Astrocyte (in vitro differentiated cells and primary cell): ENCODE results near the gene SLC16A13. TPM values are rescaled to one million over a fixed set of nuclear protein-coding genes. Genes with fewer than 3 reads are reported as not detected.

Experiments
- DNase-seq: peaks from one replicate; pipeline ENCODE4 v3.0.0-alpha.2; 2010; ENCODE audit warnings: low read depth
- FAIRE-seq: peaks from 2 replicates; lab custom pipeline; 2011; peaks lifted over from hg19 to GRCh38; lab: Jason Lieb, UNC
- H2AFZ ChIP-seq: 2 replicates; pipeline ENCODE4 v1.6.0; 2012; ENCODE audit warnings: low read depth, low read length, inconsistent platforms
- H3K27ac ChIP-seq: 2 replicates; pipeline ENCODE4 v1.5.1; 2011; ENCODE audit warnings: low read depth, low read length, inconsistent platforms
- H3K27me3 ChIP-seq: 2 replicates; pipeline ENCODE4 v1.6.0; 2011; ENCODE audit warnings: low read length, inconsistent platforms; ENCODE audit not compliant: insufficient read depth
- H3K36me3 ChIP-seq: 2 replicates; pipeline ENCODE4 v1.5.1; 2011; ENCODE audit warnings: low read length, inconsistent platforms; ENCODE audit not compliant: insufficient read depth
- H3K4me1 ChIP-seq: 2 replicates; pipeline ENCODE4 v1.5.1; 2011; ENCODE audit warnings: low read length, inconsistent platforms; ENCODE audit not compliant: insufficient read depth
- H3K4me2 ChIP-seq: 2 replicates; pipeline ENCODE4 v1.6.0; 2012; ENCODE audit warnings: low read length, inconsistent platforms
- H3K4me3 ChIP-seq: 2 replicates; pipeline ENCODE4 v1.5.1; 2011; ENCODE audit warnings: low read depth, mild to moderate bottlenecking, low read length, inconsistent platforms; ENCODE audit not compliant: insufficient read depth
- H3K79me2 ChIP-seq: 2 replicates; pipeline ENCODE4 v1.6.0; 2012; ENCODE audit warnings: mild to moderate bottlenecking, low read length, inconsistent platforms; ENCODE audit not compliant: insufficient read depth
- H3K9ac ChIP-seq: 2 replicates; pipeline ENCODE4 v1.6.0; 2012; ENCODE audit warnings: mild to moderate bottlenecking, low read length, inconsistent platforms
- H3K9me3 ChIP-seq: 2 replicates; pipeline ENCODE4 v1.5.1; 2012; ENCODE audit warnings: low read depth, mild to moderate bottlenecking, low read length, inconsistent platforms; ENCODE audit not compliant: insufficient read depth
- H4K20me1 ChIP-seq: 2 replicates; pipeline ENCODE4 v1.6.0; 2012; ENCODE audit warnings: low read length, inconsistent platforms; ENCODE audit not compliant: insufficient read depth
- H3K27ac Mint-ChIP-seq: one replicate; pipeline ENCODE4 v1.8.0; 2021; ENCODE audit warnings: mild to moderate bottlenecking, mixed read lengths; ENCODE audit not compliant: unreplicated experiment
- H3K27me3 Mint-ChIP-seq: one replicate; pipeline ENCODE4 v1.8.0; 2021; ENCODE audit warnings: low read depth, mixed read lengths; ENCODE audit not compliant: unreplicated experiment
- H3K36me3 Mint-ChIP-seq: one replicate; pipeline ENCODE4 v1.8.0; 2021; ENCODE audit warnings: low read depth, mixed read lengths; ENCODE audit not compliant: unreplicated experiment
- H3K4me1 Mint-ChIP-seq: one replicate; pipeline ENCODE4 v1.8.0; 2021; ENCODE audit warnings: low read depth, mixed read lengths; ENCODE audit not compliant: unreplicated experiment
- H3K4me3 Mint-ChIP-seq: one replicate; pipeline ENCODE4 v1.8.0; 2021; ENCODE audit warnings: mild to moderate bottlenecking, moderate library complexity, mixed read lengths; ENCODE audit not compliant: unreplicated experiment
- H3K9me3 Mint-ChIP-seq: one replicate; pipeline ENCODE4 v1.8.0; 2021; ENCODE audit warnings: mild to moderate bottlenecking, mixed read lengths; ENCODE audit not compliant: unreplicated experiment
- CTCF ChIP-seq: IDR thresholded peaks from 2 replicates; pipeline ENCODE4 v1.5.1; 2011; ENCODE audit warnings: low read depth, mild to moderate bottlenecking, inconsistent platforms, low read length, moderate library complexity; ENCODE audit not compliant: insufficient read depth
- EZH2 ChIP-seq: IDR thresholded peaks from 2 replicates; pipeline ENCODE4 v1.6.1; 2012; ENCODE audit warnings: mild to moderate bottlenecking, low read length, inconsistent platforms; ENCODE audit not compliant: insufficient read depth
- total RNA-seq: library from RNA; stranded (reverse); gene quantifications from 2 replicates; pipeline ENCODE4 v1.2.1, GENCODE V29; 2021

SLC16A13 gene
- total RNA-seq, 1 donor from 2014 or later, result 6.6 TPM

GRCh38 chr17:7056386-7056785 lies 20.6 kb downstream of the SLC16A13 start:
- H3K9me3 ChIP-seq, result no peaks in the 10 kb centered on the region
- H3K27me3 ChIP-seq, result peaks cover 3% of the 10 kb centered on the region
- no peak overlapping the region for H3K27ac Mint-ChIP-seq
- TF ChIP-seq EZH2, result no peak
- TF ChIP-seq CTCF, result no peak
- H3K36me3 ChIP-seq, result no peaks in the 10 kb centered on the region
- no peaks in the 10 kb centered on the region for H3K79me2 ChIP-seq
- no peak overlapping the region for H3K9ac ChIP-seq
- peaks cover 11% of the 10 kb centered on the region for H3K4me1 Mint-ChIP-seq
- no peak overlapping the region for H3K4me2 ChIP-seq
- H3K27me3 Mint-ChIP-seq, result peaks cover 13% of the 10 kb centered on the region
- H3K9me3 Mint-ChIP-seq, result no peaks in the 10 kb centered on the region
- H3K27ac ChIP-seq, result no peak overlapping the region
- peaks cover 16% of the 10 kb centered on the region for H3K4me1 ChIP-seq
- no peak for FAIRE-seq
- H3K4me3 ChIP-seq, result no peak overlapping the region
- peak; percentile 31 for DNase-seq
- no peaks in the 10 kb centered on the region for H3K36me3 Mint-ChIP-seq
- no peak overlapping the region for H2AFZ ChIP-seq
- no peaks in the 10 kb centered on the region for H4K20me1 ChIP-seq
- H3K4me3 Mint-ChIP-seq, result no peak overlapping the region

- H3K79me2 ChIP-seq, result no peaks in the 10 kb centered on the region
- no peaks in the 10 kb centered on the region for H3K9me3 ChIP-seq
- H4K20me1 ChIP-seq, result no peaks in the 10 kb centered on the region
- peak overlapping the region; percentile 3 for H3K4me3 Mint-ChIP-seq
- TF ChIP-seq EZH2 (no peak), CTCF (no peak)
- H3K27me3 ChIP-seq, result peaks cover under 1% of the 10 kb centered on the region
- peak; percentile 47 for FAIRE-seq
- H2AFZ ChIP-seq, result peak overlapping the region; percentile 58
- H3K36me3 ChIP-seq, result no peaks in the 10 kb centered on the region
- peak; percentile 53 for DNase-seq
- H3K4me3 ChIP-seq, result no peak overlapping the region
- peak overlapping the region; percentile 23 for H3K9ac ChIP-seq
- H3K36me3 Mint-ChIP-seq, result no peaks in the 10 kb centered on the region
- H3K27me3 Mint-ChIP-seq, result peaks cover 3% of the 10 kb centered on the region
- H3K4me2 ChIP-seq, result peak overlapping the region; percentile 60
- H3K4me1 Mint-ChIP-seq, result peaks cover 24% of the 10 kb centered on the region
- peak overlapping the region; percentile 41 for H3K27ac ChIP-seq
- peak overlapping the region; percentile 42 for H3K27ac Mint-ChIP-seq
- peaks cover 26% of the 10 kb centered on the region for H3K4me1 ChIP-seq
- no peaks in the 10 kb centered on the region for H3K9me3 Mint-ChIP-seq
These were observed 23.1 kb downstream of the SLC16A13 start for GRCh38 chr17:7058831-7059447.
